GOT3 (cell line): ENCODE measurements around the gene WFS1.

Experiments used
- DNase-seq: peaks from one replicate; lab custom pipeline; 2025; ENCODE audit warnings: mixed read lengths; lab: John Stamatoyannopoulos, UW

The WFS1 gene

GRCh38 chr4:6324999-6325787 is 55.5 kb downstream of the WFS1 start:
- no peak for DNase-seq

GRCh38 chr4:6325788-6326290 is 56.2 kb downstream of the WFS1 start:
- DNase-seq, result no peak

- DNase-seq, result no peak
Observed at GRCh38 chr4:6326312-6327060, 56.8 kb downstream of the WFS1 start.

GRCh38 chr4:6327220-6327917 is 57.7 kb downstream of the WFS1 start:
- peak; percentile 58 for DNase-seq

GRCh38 chr4:6328526-6328925 is 58.9 kb downstream of the WFS1 start:
- no peak for DNase-seq

GRCh38 chr4:6329478-6330383 is 60.1 kb downstream of the WFS1 start:
- DNase-seq, result no peak

- no peak for DNase-seq
Observed at GRCh38 chr4:6330384-6330767, 60.7 kb downstream of the WFS1 start.

- no peak for DNase-seq
Observed at GRCh38 chr4:6331018-6331417, 61.4 kb downstream of the WFS1 start.

- DNase-seq, result no peak
Observed at GRCh38 chr4:6331468-6331867, 61.8 kb downstream of the WFS1 start.

GRCh38 chr4:6332042-6332668 is 62.5 kb downstream of the WFS1 start:
- no peak for DNase-seq

- DNase-seq, result no peak
Observed at GRCh38 chr4:6332669-6333050, 63.0 kb downstream of the WFS1 start.

- no peak for DNase-seq
Observed at GRCh38 chr4:6333301-6334202, 63.9 kb downstream of the WFS1 start.

- no peak for DNase-seq
Observed at GRCh38 chr4:6334203-6334887, 64.7 kb downstream of the WFS1 start.

- no peak for DNase-seq
Observed at GRCh38 chr4:6335040-6335590, 65.5 kb downstream of the WFS1 start.

GRCh38 chr4:6336166-6336565 is 66.5 kb downstream of the WFS1 start:
- DNase-seq, result no peak

- no peak for DNase-seq
Observed at GRCh38 chr4:6337331-6337935, 67.8 kb downstream of the WFS1 start.

GRCh38 chr4:6338175-6338950 is 68.7 kb downstream of the WFS1 start:
- no peak for DNase-seq
